Right ventricle myocardium superior (tissue), 1 donor: Measurements from ENCODE around the gene IER5L. TPM values are rescaled to one million over a fixed set of nuclear protein-coding genes. Genes with fewer than 3 reads are reported as not detected.

ENCODE experiments used
- ATAC-seq: fragments of 200-7000 bp; cut with Tn5 transposase; one replicate; pipeline ENCODE4 v1.9.1; 2020; ENCODE audit warnings: mild to moderate bottlenecking; ENCODE audit not compliant: poor library complexity
- DNase-seq: peaks from one replicate; pipeline ENCODE4 v3.0.0-alpha.2; 2020
- intact Hi-C: fragments of 100-400 bp; cut with DNase I; formaldehyde crosslinking; loops from one replicate; pipeline ENCODE4 v1.11.2; 2022
- long read RNA-seq: library from polyadenylated mRNA; unstranded; transcript quantifications from one replicate; pipeline ENCODE4 v2.0.0, GENCODE V29; 2021
- total RNA-seq: library from RNA; stranded (reverse); fragmentation: NEBNext Ultra II Directional; extraction: Animal tissue kit (Norgen Biotek cat#: 25700); gene quantifications from one replicate; pipeline ENCODE4 v1.2.1, GENCODE V29; 2021
- donor health status: DM: no; HTN: yes; CAD: no; lungs with severe emphysema.

IER5L gene
- total RNA-seq: 3.5 TPM
- long read RNA-seq, transcript IER5L-201 (1 exons, 2,711 nt): major isoform, 12 of 12 reads
- long read RNA-seq, partial matches to known transcripts: 0 of 12 reads
- long read RNA-seq, other reads (novel, unspliced or antisense): 0 of 12 reads

DNA sequence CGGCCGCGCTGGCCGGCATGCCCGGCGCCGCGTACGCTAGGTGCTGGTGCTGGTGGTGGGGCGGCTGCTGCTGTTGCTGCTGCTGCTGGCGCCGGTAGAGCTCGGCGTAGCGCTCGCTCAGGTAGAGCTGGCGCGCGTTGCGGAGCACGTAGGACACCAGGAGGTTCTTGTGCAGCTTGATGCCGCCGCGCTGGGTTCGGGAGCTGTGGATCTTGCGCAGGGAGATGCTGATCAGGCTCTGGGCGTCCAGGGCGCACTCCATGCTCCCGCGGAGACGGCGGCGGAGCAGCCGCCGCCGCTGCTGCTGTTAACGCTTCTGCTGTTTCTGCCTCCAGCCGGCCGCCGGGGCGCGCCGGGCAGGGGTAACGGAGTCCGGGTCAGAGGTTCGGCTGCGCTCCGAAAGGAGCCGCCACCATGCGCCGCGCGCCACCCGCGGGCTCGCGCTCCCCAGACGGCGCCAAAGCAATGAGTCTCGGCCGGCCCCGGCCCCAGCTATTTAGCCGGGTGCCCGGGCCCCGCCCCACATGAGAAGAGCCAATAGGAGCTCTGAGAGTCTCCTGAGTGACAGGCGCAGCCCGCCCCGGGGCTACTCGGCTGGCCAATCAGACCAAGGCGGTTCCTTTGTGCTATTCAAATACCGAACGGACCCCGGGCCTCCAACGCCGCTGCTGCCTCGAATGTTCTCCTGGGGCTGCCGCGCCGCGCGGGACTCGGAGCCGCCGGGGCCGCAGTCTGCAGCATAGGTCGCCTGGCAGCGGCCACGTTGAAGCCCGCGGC lies at the start of gene IER5L:
Gene IER5L (minus strand): TSS at position 471 of the 777 bp plus-strand sequence. CDS start 209 bp downstream, at position 262.
- intact Hi-C loops: loop anchor here (5.0 kb wide), 2 partner anchors 144 to 319 kb away; no protein-coding TSS in a partner anchor
- ATAC-seq (peak; percentile 83), DNase-seq (peak; percentile 97)

- DNase-seq (no peak), ATAC-seq (no peak)
- intact Hi-C loops: no loop called here
Measured at GRCh38 chr9:129227843-129228189, 49.8 kb upstream of the IER5L start.

GRCh38 chr9:129225815-129226214 lies 47.8 kb upstream of the IER5L start:
- peak; percentile 89 for ATAC-seq
- DNase-seq: peak; percentile 82
- intact Hi-C loops: no loop called here

DNA sequence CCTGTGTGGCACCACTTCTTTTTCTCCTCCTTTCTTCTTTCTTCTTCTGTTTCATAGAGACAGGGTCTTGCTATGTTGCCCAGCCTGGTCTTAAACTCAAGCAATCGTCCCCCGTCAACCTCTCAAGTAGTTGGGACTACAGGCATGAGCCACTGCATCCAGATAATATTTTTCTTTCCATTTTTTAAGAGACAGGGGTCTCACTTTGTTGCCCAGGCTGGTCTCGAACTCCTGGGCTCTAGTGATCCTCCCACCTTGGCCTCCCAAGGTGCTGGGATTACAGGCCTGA lies 47.4 kb upstream of the IER5L start:
- ATAC-seq (no peak), DNase-seq (no peak)
- intact Hi-C loops: no loop called here

GRCh38 chr9:129224618-129225489 lies 46.8 kb upstream of the IER5L start:
- intact Hi-C loops: no loop called here
- DNase-seq (peak; percentile 31), ATAC-seq (no peak)

DNA sequence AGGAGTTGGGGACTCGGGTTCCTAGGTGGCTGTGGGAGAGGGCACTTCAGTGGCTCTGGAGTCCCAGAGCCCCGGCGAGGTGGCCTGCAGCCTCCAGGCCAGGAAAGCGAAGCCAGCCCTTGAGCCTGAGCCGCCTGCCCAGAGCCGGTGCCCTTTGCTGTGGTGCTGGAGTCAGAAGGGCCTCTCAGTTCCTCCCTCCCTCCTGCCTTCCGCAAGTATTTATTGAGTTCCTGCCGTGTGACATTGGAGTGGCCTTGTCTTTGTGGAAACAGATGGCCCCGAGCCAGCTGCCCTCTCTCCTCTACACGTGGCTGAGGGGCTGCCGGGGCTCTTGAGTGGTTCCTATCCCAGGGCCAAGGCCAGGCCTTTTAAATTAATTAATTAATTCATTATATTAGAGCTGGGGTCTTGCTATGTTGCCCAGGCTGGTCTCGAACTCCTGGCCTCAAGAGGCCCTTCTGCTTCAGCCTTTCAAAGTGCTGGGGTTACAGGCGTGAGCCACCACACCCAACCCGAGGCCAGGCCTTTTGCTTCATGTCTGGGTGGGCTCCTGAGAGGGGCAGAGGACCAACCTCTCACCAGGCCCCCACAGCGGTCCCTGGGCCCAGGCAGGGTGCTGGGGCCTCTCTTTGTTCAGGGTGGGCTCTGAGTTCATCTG lies 45.6 kb upstream of the IER5L start:
- peak; percentile 43 for DNase-seq
- intact Hi-C loops: no loop called here
- ATAC-seq: no peak

- no peak for ATAC-seq
- peak; percentile 21 for DNase-seq
- intact Hi-C loops: no loop called here
Measured at GRCh38 chr9:129222819-129223218, 44.8 kb upstream of the IER5L start.

- intact Hi-C loops: no loop called here
- no peak for ATAC-seq
- DNase-seq: peak; percentile 37
Measured at GRCh38 chr9:129221979-129222635, 44.0 kb upstream of the IER5L start.

DNA sequence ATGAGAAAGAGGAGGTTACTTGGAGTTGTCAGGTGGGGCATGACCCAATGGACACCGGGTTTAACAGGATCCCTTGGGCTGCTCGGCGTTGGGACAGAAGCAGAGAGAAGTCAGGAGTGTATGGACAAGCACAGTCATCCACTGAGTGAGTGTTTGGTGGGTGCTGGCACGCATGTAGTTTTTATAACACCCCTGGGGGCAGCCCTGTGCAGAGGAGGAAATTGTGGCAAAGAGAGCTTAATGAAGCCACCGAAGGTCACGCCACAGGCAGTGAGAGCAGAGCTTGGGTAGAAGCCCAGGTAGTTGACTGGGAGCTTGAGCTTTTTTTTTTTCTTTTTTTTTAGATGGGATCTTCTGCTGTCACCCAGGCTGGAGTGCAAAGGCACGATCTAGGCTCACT lies 43.2 kb upstream of the IER5L start:
- ATAC-seq (no peak), DNase-seq (peak; percentile 19)
- intact Hi-C loops: no loop called here

GRCh38 chr9:129220771-129221170 lies 42.7 kb upstream of the IER5L start:
- no peak for ATAC-seq
- DNase-seq: no peak
- intact Hi-C loops: no loop called here

GRCh38 chr9:129218918-129219317 lies 40.9 kb upstream of the IER5L start:
- ATAC-seq (no peak), DNase-seq (no peak)
- intact Hi-C loops: no loop called here

DNA sequence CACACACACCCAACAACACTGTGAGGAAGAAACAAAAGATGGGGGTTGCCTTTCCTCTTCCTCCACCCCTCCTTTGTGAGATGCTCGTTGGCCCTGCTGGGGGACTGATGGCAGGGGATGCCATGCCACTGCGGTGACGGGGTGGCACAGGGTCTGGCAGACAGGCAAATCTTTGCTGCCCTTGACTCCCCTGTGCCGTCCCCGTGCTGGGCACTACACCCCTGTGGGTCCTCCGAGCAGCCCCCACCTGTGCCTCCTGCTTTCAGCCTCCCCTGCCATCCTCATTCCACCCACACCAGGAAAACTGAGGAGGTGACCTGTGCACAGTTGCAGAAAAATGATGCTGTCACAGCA lies 40.2 kb upstream of the IER5L start:
- intact Hi-C loops: no loop called here
- ATAC-seq (peak; percentile 21), DNase-seq (no peak)

- DNase-seq: no peak
- no peak for ATAC-seq
- intact Hi-C loops: no loop called here
Measured at GRCh38 chr9:129213551-129213950, 35.5 kb upstream of the IER5L start.

- intact Hi-C loops: no loop called here
- DNase-seq: no peak
- no peak for ATAC-seq
Measured at GRCh38 chr9:129211686-129212085, 33.6 kb upstream of the IER5L start.

DNA sequence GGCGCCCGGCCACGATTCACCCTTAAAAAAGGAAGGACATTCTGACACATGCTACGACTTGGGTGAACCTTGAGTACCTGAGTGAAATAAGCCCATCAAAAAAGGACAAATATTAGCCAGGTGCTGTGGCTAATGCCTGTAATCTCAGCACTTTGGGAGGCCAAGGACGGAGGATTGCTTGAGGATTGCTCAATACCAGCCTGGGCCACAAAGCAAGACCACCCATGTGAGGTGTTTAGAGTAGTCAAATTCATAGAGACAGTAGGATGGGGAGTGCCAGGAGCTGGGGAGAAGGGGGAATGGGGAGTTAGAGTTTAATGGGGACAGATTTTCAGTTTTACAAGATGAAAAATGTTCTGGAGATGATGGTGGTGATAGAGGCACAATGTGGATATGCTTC lies 32.1 kb upstream of the IER5L start:
- intact Hi-C loops: no loop called here
- DNase-seq (no peak), ATAC-seq (no peak)

GRCh38 chr9:129209580-129209979 lies 31.5 kb upstream of the IER5L start:
- ATAC-seq (no peak), DNase-seq (no peak)
- intact Hi-C loops: no loop called here

- intact Hi-C loops: no loop called here
- no peak for ATAC-seq
Measured at GRCh38 chr9:129209109-129209508, 31.0 kb upstream of the IER5L start.

DNA sequence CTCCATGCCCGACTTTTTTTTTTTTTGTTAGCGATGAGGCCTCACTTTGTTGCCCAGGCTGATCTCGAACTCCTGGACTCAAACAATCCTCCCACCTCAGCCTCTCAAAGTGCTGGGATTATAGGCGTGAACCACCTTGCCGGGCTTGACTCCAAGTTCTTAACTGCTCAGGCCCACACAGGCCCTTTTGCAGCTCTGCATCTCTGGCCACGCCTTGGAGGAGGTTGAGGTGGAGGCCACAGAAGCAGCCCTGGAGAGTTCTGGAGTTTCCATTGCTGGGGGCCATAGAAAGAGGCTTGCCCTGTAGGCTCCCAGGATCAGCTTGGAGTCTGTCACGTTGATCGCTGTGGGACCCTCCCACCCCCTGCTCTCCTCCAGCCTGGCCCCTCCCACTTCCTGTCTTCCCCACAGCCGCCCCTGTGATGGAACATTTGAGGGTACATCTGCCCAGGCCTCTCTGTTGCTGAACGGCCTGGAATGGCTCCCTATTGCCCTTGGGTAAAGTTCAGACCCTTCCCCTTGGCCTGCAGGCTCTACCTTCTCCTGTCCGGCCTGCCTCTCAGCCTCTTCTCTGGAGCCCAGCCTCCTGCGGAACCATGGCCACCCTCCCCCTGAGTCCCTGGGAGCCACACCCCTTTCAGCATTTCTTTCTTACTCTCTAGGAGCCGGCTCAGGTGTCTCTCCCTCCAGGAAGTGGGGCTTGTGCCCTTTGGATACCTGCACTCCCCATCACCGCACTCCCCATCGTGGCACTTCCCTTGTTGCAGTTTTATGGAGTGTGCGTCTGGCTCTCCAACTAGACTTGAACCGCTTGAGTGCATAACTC lies 30.4 kb upstream of the IER5L start:
- intact Hi-C loops: no loop called here
- DNase-seq (no peak), ATAC-seq (no peak)

More at GRCh38 chr9:129209109-129209508, 31.0 kb upstream of the IER5L start:
- DNase-seq: no peak
